ENCODE results near the gene NAT14.
A peak's percentile ranks its signal among the peaks of the same experiment; 100 is the strongest.

The NAT14 gene

GRCh38 chr19:55484593-55485438 is at the start of gene NAT14:
Gene NAT14, plus strand, starts transcription at chr19:55485188. Its CDS starts 521 bp downstream, at chr19:55485709.
- Histone ChIP-seq H4K20me1 (ENCODE audit: insufficient read depth) (no peaks in the 10 kb centered on the region), H3K36me3 (ENCODE audit: insufficient read depth) (no peaks in the 10 kb centered on the region), H3K9ac (no peak within 1 kb of the TSS; the same call in 1 of the 2 replicates), H3K27ac (no peak within 1 kb of the TSS), H3K4me1 (ENCODE audit: low read depth, poor library complexity, severe bottlenecking) (peaks cover 2% of the 10 kb centered on the region), H3K4me3 (IDR thresholded peaks at IDR 0.05; ENCODE audit: insufficient read depth, low read depth, low read length) (no peak within 1 kb of the TSS), H3K4me2 (peak within 1 kb of the TSS; percentile 15; the same call in 1 of the 2 replicates), H2AFZ (ENCODE audit: low read depth) (no peak within 1 kb of the TSS), H3K79me2 (ENCODE audit: insufficient read depth, low read depth) (no peaks in the 10 kb centered on the region), H3K27me3 (ENCODE audit: insufficient read depth, low read depth) (peaks cover 24% of the 10 kb centered on the region; the same call in 1 of the 2 replicates)
- TF ChIP-seq CTCF (conservative IDR thresholded peaks at IDR 0.05; ENCODE audit: low read depth, low read length): no peak

DNA sequence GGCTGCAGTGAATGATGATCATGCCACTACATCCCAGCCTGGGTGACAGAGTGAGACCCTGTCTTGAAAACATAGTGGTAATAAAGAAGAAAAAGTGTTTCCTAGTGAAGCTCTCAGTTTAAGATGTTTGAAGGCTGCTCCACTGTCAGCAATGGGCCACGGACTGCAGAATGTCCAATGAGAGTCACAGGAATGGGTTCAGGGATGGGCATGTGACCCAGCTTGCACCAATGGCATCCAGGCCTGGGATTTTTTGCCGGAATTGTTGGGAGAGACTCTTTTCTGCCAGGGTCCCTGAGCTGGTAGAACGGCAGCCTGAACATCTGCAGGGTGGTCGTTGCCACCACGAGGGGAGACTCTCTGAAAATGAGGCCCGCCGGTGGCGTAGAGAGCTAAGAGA is 48.1 kb upstream of the NAT14 start:
- Histone ChIP-seq H2AFZ (ENCODE audit: low read depth) (no peak overlapping the region), H3K27ac (no peak overlapping the region), H3K4me1 (ENCODE audit: low read depth, poor library complexity, severe bottlenecking) (peaks cover 2% of the 10 kb centered on the region), H3K4me2 (no peak overlapping the region), H3K4me3 (IDR thresholded peaks at IDR 0.05; ENCODE audit: insufficient read depth, low read depth, low read length) (no peak overlapping the region), H3K79me2 (ENCODE audit: insufficient read depth, low read depth) (no peaks in the 10 kb centered on the region), H4K20me1 (ENCODE audit: insufficient read depth) (no peaks in the 10 kb centered on the region), H3K27me3 (ENCODE audit: insufficient read depth, low read depth) (peaks cover 63% of the 10 kb centered on the region), H3K9ac (no peak overlapping the region), H3K36me3 (ENCODE audit: insufficient read depth) (no peaks in the 10 kb centered on the region)
- no peak for TF ChIP-seq CTCF (conservative IDR thresholded peaks at IDR 0.05; ENCODE audit: low read depth, low read length)

DNA sequence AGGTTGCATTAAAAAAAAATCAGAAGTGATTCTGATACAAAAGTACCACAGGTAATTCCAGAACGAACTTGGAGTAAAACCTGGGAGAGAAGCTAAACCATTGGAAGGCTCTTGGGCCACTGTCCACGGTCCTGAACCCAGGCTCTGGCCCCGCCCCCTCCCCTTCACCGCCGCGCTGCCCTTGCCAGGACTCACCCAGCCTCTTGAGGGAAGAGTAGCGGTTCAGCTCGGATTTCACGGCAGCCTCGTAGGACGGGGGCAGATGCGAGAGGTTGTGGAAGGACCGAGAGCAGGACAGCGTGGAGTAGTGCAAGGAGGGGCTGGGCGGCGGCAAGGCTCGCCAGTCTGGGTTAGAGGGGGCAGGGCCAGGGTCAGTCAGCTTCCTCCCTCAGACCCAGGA is 47.6 kb upstream of the NAT14 start:
- no peak for TF ChIP-seq CTCF (conservative IDR thresholded peaks at IDR 0.05; ENCODE audit: low read depth, low read length)
- H3K27ac ChIP-seq: no peak overlapping the region
- H3K4me1 ChIP-seq (ENCODE audit: low read depth, poor library complexity, severe bottlenecking): peaks cover 2% of the 10 kb centered on the region
- H3K27me3 ChIP-seq (ENCODE audit: insufficient read depth, low read depth): peaks cover 58% of the 10 kb centered on the region
- no peak overlapping the region for H3K4me3 ChIP-seq (IDR thresholded peaks at IDR 0.05; ENCODE audit: insufficient read depth, low read depth, low read length)
- no peak overlapping the region for H3K4me2 ChIP-seq
- H3K36me3 ChIP-seq (ENCODE audit: insufficient read depth): no peaks in the 10 kb centered on the region
- H3K79me2 ChIP-seq (ENCODE audit: insufficient read depth, low read depth): no peaks in the 10 kb centered on the region
- H2AFZ ChIP-seq (ENCODE audit: low read depth): no peak overlapping the region
- H4K20me1 ChIP-seq (ENCODE audit: insufficient read depth): no peaks in the 10 kb centered on the region
- H3K9ac ChIP-seq: no peak overlapping the region

GRCh38 chr19:55439052-55439451 is 45.9 kb upstream of the NAT14 start:
- Histone ChIP-seq H3K27ac (no peak overlapping the region), H3K27me3 (ENCODE audit: insufficient read depth, low read depth) (peaks cover 63% of the 10 kb centered on the region)

More at GRCh38 chr19:55439052-55439451, 45.9 kb upstream of the NAT14 start:
- no peak overlapping the region for H3K4me3 ChIP-seq (IDR thresholded peaks at IDR 0.05; ENCODE audit: insufficient read depth, low read depth, low read length)
- no peaks in the 10 kb centered on the region for H3K36me3 ChIP-seq (ENCODE audit: insufficient read depth)
- H4K20me1 ChIP-seq (ENCODE audit: insufficient read depth): no peaks in the 10 kb centered on the region
- H3K9ac ChIP-seq: no peak overlapping the region
- no peak overlapping the region for H2AFZ ChIP-seq (ENCODE audit: low read depth)
- TF ChIP-seq CTCF (conservative IDR thresholded peaks at IDR 0.05; ENCODE audit: low read depth, low read length): no peak
- H3K79me2 ChIP-seq (ENCODE audit: insufficient read depth, low read depth): no peaks in the 10 kb centered on the region
- no peak overlapping the region for H3K4me2 ChIP-seq
- H3K4me1 ChIP-seq (ENCODE audit: low read depth, poor library complexity, severe bottlenecking): peaks cover 2% of the 10 kb centered on the region
